ENCODE data around the gene TP73. TPM values are rescaled to one million over a fixed set of nuclear protein-coding genes. Genes with fewer than 3 reads are reported as not detected.

Gene TP73
- total RNA-seq, 2 experiments from 2014 or later: not detected

DNA sequence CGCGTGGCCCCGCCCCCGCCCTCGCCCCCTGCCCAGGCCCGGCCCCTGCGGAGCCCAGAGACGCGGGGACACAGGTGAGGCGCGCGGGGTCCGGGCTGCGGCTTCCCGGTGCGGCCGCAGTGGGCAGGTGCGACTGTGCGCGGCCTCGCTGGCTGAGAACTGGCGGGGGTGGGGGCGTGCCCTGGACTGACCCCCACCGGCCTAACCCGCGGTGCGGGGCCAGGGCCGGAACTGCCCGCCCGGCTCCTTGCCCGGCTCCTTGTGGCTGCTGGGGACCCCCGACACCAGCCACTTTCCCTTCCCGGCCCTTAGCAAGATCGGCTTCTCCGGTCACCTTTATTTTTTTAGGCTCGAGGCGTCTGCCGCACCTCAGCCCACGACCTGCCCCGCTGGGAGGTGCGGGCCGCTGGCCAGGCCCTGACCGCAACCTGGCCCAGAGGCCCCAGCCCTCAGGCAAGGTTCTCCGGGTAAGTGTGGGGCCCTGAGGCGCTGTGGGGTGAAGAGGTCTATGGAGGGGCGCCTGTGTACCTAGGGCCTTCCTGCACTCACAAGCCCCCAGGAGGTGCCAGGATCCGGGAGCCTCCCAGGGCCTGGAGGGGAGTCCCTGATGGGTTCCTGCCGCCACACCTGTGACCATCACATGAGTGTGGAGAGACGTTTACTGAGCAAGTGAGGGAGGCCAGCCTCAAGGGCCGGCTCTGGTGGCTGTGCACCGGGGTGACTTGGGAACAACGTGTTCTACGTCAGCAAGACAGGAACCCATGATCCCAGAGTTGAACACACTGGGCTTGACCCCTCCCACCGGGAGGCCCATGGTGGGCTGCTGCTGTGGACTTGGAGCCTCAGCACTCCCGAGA is 120.6 kb downstream of the TP73 start, which contains the start of gene SMIM1:
Gene SMIM1 (plus strand): TSS at position 35 of the 857 bp plus-strand sequence. CDS start 2,625 bp downstream, outside the sequence.
- peaks cover 5% of the 10 kb centered on the region for H3K4me1 Mint-ChIP-seq (ENCODE audit: low read depth)
- ChIA-PET CTCF (no interaction called here), POLR2A (interaction anchor here (1.7 kb wide), 1 partner anchor 23 kb away, joined by 7 read pairs; the partner anchor contains the start of gene LRRC47)
- H3K36me3 ChIP-seq (ENCODE audit: insufficient read depth, low read length): no peaks in the 10 kb centered on the region
- H3K27ac Mint-ChIP-seq: peak within 1 kb of the TSS; percentile 39
- peak within 1 kb of the TSS; percentile 80 for H3K4me3 Mint-ChIP-seq
- H3K27ac ChIP-seq (ENCODE audit: low read depth in 1 of 2, low read length in 2 of 2): peak within 1 kb of the TSS in 1 of 2 donors; percentile 7
- peaks cover 33% of the 10 kb centered on the region for H3K4me1 ChIP-seq (ENCODE audit: insufficient read depth, low read length)
- H3K27me3 ChIP-seq (ENCODE audit: control insufficient read depth in 1 of 2, insufficient read depth in 2 of 2, low read length in 2 of 2): no peaks in the 10 kb centered on the region
- no peaks in the 10 kb centered on the region for H3K9me3 ChIP-seq (ENCODE audit: control insufficient read depth in 1 of 2, insufficient read depth in 1 of 2, low read length in 2 of 2)
- ATAC-seq (ENCODE audit: poor library complexity) (no peak), DNase-seq (peak in 2 of 14 experiments; percentile 32 to 48)
- TF ChIP-seq, protein P1, sequence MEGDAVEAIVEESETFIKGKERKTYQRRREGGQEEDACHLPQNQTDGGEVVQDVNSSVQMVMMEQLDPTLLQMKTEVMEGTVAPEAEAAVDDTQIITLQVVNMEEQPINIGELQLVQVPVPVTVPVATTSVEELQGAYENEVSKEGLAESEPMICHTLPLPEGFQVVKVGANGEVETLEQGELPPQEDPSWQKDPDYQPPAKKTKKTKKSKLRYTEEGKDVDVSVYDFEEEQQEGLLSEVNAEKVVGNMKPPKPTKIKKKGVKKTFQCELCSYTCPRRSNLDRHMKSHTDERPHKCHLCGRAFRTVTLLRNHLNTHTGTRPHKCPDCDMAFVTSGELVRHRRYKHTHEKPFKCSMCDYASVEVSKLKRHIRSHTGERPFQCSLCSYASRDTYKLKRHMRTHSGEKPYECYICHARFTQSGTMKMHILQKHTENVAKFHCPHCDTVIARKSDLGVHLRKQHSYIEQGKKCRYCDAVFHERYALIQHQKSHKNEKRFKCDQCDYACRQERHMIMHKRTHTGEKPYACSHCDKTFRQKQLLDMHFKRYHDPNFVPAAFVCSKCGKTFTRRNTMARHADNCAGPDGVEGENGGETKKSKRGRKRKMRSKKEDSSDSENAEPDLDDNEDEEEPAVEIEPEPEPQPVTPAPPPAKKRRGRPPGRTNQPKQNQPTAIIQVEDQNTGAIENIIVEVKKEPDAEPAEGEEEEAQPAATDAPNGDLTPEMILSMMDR (IDR thresholded peaks at IDR 0.05): no peak
- H3K9me3 Mint-ChIP-seq: no peaks in the 10 kb centered on the region
- H3K36me3 Mint-ChIP-seq (ENCODE audit: low read depth): no peaks in the 10 kb centered on the region
- intact Hi-C loops (cut with DNase I, micrococcal nuclease): loop anchor here in 1 of 2 experiments (1.0 to 10.0 kb wide), 3 partner anchors 23 to 1248 kb away; partner anchors contain the start of genes LRRC47 and PANK4
- H3K4me3 ChIP-seq (ENCODE audit: low read length): peak within 1 kb of the TSS; percentile 55
- no peaks in the 10 kb centered on the region for H3K27me3 Mint-ChIP-seq

DNA sequence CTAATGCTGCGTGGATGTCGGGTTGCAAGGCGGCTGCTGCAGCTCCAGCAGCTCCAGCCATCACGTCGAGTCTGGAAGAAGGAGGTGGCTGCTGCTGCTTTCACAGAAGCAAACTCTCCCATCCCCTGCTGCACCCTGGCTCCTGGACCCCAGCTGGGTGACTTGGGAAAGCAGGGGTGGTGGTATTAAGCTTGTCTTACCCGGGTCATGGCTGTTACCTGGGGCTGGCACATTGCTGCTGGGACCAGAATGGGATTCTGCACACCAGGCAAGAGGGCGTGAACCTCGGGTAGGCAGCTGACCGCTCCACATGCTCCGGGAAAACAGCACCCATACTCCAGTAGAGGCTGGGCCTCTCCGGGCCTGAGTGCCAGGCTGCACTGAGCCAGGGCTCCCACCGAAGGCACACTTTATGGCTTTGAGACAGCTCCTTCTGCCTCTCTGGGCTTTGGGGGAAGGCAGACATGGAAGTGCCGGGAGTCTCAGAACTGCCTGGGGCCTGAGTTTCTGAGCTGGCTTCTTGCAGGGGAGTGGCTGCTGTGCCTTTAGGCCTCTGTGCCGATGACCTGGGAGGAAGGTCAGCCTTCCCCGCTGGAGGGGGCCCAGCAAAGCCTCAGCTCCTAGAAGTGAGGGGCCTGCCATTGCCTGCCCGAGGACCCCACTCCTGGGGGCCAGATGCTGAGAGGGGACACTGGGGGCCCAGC is 121.4 kb downstream of the TP73 start:
- ChIA-PET POLR2A (interaction anchor here (1.7 kb wide), 1 partner anchor 22 kb away, joined by 7 read pairs; the partner anchor contains the start of gene LRRC47), CTCF (no interaction called here)
- H3K36me3 ChIP-seq (ENCODE audit: insufficient read depth, low read length): peaks cover under 1% of the 10 kb centered on the region
- TF ChIP-seq, protein P1 (IDR thresholded peaks at IDR 0.05): no peak
- H3K4me3 ChIP-seq (ENCODE audit: low read length): no peak overlapping the region
- no peak overlapping the region for H3K27ac ChIP-seq (ENCODE audit: low read depth in 1 of 2, low read length in 2 of 2)
- H3K27me3 ChIP-seq (ENCODE audit: control insufficient read depth in 1 of 2, insufficient read depth in 2 of 2, low read length in 2 of 2): no peaks in the 10 kb centered on the region
- no peaks in the 10 kb centered on the region for H3K36me3 Mint-ChIP-seq (ENCODE audit: low read depth)
- no peaks in the 10 kb centered on the region for H3K9me3 Mint-ChIP-seq
- no peaks in the 10 kb centered on the region for H3K27me3 Mint-ChIP-seq
- H3K4me1 Mint-ChIP-seq (ENCODE audit: low read depth): peaks cover 5% of the 10 kb centered on the region
- DNase-seq (peak in 1 of 14 experiments; percentile 20), ATAC-seq (ENCODE audit: poor library complexity) (no peak)
- peak overlapping the region; percentile 56 for H3K4me3 Mint-ChIP-seq
- intact Hi-C loops (cut with DNase I, micrococcal nuclease): loop anchor here in 1 of 2 experiments (2.0 to 10.0 kb wide), 2 partner anchors 27 to 1249 kb away; partner anchors contain the start of gene PANK4
- peaks cover 33% of the 10 kb centered on the region for H3K4me1 ChIP-seq (ENCODE audit: insufficient read depth, low read length)
- no peaks in the 10 kb centered on the region for H3K9me3 ChIP-seq (ENCODE audit: control insufficient read depth in 1 of 2, insufficient read depth in 1 of 2, low read length in 2 of 2)
- H3K27ac Mint-ChIP-seq: no peak overlapping the region

DNA sequence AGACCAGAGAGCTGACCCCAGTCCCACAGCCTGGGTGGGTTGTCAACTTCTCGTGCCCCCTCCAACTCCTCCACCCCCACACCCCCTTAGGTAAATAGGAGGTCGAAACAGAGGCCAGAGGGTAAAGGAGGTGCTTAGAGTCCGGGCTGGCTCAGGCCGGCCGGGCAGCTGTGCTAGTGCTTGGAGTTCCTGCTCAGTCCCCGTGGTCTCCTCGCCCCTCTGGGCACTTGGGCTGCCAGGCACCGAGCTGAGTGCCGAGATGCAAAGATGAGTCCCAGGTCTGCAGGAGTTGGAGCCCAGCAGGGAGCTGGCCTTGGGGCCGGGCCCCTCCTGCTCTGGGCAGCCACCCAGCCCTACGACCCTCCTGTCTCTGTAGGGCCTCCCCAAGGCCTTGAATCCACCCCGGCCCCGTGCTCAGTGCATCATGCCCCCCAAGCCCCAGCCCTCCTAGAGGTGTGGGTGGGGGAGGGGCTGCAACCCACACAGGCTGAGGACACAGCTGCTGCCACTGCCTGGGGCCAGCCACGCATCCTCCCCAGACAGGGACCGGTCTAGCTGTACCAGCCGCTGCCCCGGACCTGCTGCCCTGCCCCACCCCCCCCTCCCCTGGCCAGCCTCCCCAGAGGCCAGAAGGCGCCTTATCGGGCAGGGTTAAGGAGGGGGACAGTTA is 122.1 kb downstream of the TP73 start:
- Histone ChIP-seq H3K4me3 (ENCODE audit: low read length) (no peak overlapping the region), H3K27me3 (ENCODE audit: control insufficient read depth in 1 of 2, insufficient read depth in 2 of 2, low read length in 2 of 2) (no peaks in the 10 kb centered on the region), H3K4me1 (ENCODE audit: insufficient read depth, low read length) (peaks cover 33% of the 10 kb centered on the region), H3K36me3 (ENCODE audit: insufficient read depth, low read length) (peaks cover 7% of the 10 kb centered on the region), H3K27ac (ENCODE audit: low read depth in 1 of 2, low read length in 2 of 2) (no peak overlapping the region), H3K9me3 (ENCODE audit: control insufficient read depth in 1 of 2, insufficient read depth in 1 of 2, low read length in 2 of 2) (no peaks in the 10 kb centered on the region)
- ChIA-PET CTCF (interaction anchor here (1.2 kb wide), 1 partner anchor 50 kb away, joined by 3 read pairs; no protein-coding TSS in a partner anchor), POLR2A (interaction anchor here (1.7 kb wide), 1 partner anchor 22 kb away, joined by 7 read pairs; the partner anchor contains the start of gene LRRC47)
- ATAC-seq (ENCODE audit: poor library complexity) (no peak), DNase-seq (peak in 1 of 14 experiments; percentile 44)
- Mint-ChIP-seq H3K9me3 (no peaks in the 10 kb centered on the region), H3K27ac (no peak overlapping the region), H3K4me3 (no peak overlapping the region), H3K4me1 (ENCODE audit: low read depth) (peaks cover 5% of the 10 kb centered on the region), H3K27me3 (no peaks in the 10 kb centered on the region), H3K36me3 (ENCODE audit: low read depth) (peaks cover 3% of the 10 kb centered on the region)
- TF ChIP-seq, protein P1 (IDR thresholded peaks at IDR 0.05): no peak
- intact Hi-C loops (cut with DNase I, micrococcal nuclease): loop anchor here in 1 of 2 experiments (10.0 kb wide), 1 partner anchor 1250 kb away; the partner anchor contains the start of gene PANK4
